HG03460 (cell line): ENCODE measurements around the gene PAM16.

Experiments used
- ATAC-seq: cut with Tn5 transposase; IDR thresholded peaks from one replicate; pipeline ENCODE4 v1.9.1; 2021; ENCODE audit not compliant: unreplicated experiment

PAM16 gene

DNA sequence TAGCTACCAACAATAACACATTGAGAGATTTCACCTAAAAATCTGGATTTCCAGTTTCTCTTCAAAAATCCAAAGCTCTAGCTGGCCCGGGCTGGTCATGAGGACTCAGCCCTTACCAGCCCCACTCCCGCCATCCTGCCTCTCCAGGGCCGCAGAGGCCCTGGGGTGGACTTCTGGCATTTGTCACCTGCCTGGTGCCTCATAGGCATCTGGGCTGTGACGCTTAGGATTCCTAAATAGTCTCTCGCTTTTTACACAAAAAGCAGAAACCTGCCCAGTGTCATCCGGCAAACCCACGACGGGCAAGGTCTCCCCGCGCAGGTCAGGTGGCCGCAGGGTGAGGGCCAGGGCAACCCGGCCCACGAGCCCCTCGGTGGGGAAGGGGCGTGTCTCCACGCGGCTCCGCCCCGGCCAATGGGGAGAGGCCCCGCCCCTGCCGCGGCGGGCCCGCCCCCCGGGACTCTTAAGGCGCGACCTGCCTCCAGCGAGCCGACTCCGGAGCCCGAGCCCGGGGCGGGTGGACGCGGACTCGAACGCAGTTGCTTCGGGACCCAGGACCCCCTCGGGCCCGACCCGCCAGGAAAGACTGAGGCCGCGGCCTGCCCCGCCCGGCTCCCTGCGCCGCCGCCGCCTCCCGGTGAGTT is 20.4 kb upstream of the PAM16 start, which contains the start of gene VASN:
Gene VASN (plus strand): TSS at position 492 of the 644 bp plus-strand sequence. CDS start 9,030 bp downstream, outside the sequence.
- ATAC-seq, result peak; percentile 64

DNA sequence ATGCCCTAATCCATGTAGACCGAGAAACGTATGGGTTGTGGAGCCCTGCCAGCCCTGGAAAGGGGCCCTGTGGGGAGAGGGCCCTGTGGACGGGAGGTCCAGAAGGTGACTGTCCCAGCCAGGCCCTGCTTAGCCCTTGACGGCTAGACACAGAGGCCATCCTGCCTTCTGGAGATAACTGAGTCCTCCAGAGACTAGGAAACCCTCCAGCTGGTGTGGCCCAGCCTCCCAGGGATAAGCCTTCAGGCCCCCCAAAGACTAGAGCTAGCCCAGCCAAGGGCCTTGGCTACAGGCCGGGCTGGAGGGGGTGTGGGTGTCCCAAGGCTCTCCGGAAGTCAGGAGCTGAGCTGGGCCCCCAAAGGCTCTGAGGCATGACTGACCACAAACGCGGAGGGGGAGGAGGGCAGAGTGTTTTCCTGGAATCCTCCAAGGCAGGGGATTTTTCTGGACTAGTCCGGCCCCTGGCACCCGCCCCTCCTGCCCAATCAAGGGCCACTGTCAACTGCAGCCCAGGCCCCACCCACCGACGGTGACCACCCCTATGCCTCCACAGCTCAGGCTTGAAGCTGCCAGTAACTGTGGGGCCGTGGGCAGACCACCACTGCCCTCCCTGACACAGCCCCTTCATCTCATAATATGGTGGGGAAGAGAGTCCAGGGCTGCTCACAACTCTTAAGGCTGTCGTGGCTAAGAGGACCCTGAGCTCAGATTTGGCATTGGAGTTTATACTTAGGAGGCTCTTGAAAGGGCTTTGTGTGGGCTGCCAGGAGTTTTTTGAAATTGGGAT is 19.6 kb upstream of the PAM16 start:
- ATAC-seq, result no peak

DNA sequence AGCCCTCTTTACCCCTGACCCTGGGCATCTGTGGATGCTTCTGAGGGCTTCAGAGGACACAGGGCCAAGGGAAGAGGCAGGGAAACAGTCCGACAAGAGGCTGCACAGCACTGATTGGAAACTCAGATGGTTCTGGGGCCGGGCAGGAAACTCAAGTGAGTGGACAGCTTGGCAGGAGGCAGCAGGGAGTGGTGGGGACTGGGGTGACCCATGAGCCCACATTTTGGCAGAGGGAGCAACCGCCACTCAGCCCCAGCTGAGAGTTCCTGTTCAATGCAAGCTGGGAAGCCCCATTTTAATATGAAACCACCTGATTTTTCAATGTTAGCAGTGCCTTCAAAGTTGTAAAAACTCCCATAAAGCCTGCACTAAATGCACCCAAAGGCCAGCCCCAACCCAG is 19.0 kb upstream of the PAM16 start:
- ATAC-seq, result no peak

DNA sequence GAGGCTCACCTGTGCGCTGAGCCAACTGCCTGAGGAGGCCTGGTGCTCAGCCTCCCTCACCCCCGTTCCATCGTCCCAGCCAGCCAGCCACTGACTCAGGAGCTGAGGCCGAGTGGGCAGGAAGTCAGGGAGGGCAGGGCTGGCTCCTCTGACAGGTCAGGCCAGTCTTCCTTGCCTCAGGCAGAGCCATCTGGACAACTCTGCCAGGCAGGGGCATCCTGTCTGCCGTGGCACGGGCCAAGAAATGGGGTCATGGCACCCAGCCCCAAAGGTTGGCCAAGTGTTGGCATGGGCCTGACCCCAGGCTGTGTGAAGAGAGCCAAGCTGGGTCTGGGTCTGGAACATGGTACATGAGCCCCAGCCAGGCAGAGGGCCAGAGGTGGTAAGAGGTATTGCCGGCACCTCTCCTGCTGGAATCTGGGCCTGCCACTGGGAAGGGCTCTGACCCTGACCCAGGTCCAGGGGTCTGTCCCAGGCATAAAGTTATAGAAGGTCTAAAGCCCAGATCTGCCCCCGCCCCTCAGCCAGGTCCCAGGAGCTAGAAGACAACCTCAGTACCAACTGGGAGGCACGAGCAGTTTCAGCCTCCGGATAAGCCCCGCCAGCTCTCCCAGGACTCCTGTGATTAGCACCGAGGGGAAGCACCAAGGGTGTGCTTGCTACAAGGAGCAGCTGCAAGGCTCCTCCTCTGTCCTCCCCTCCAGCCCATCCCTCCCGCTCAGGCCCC is 18.0 kb upstream of the PAM16 start:
- no peak for ATAC-seq

GRCh38 chr16:4367393-4367856 is 16.3 kb upstream of the PAM16 start:
- ATAC-seq, result no peak

- ATAC-seq, result no peak
These were observed 14.9 kb upstream of the PAM16 start for GRCh38 chr16:4366016-4366415.

DNA sequence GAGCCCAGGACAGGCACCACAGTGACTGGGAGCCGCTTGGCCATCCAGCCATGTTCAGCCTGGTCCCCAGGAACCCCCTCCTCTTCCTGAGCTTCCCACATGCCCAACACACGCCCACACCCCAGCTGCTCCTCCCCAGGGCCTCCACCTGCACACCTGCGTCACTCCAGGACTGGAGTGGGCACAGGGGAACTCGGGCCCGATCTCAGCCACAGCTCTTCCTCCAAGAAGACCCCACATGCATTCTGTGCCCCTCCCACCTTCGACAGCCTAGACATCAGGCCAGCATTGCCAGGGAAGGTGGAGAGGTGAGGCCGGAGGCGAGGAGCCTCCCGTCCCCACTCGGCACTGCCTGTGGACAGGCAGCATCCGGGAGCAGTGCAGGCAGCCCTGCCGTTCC is 14.5 kb upstream of the PAM16 start:
- no peak for ATAC-seq

DNA sequence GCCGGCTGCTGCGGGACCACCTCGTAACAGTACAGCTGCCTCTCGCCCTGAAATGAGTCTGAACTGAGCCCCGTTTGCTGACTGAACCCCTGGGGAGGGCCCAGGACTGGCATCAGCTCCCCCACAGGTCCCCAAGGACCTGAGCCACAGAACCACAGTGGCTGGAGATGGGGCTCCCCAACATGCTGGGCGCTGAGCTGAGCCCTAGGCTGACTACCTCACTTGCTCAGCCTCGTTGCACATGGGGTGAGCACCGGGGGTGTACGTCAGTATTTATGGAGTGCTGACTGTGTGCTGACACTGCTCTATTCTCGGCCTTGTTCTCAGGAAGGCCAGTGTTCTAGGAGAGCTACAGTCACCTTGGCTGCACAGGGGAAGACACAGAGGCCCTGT is 13.9 kb upstream of the PAM16 start:
- peak; percentile 81 for ATAC-seq

GRCh38 chr16:4364196-4365013 is 13.3 kb upstream of the PAM16 start:
- ATAC-seq, result no peak

- no peak for ATAC-seq
These were observed 11.5 kb upstream of the PAM16 start for GRCh38 chr16:4362476-4363135.

GRCh38 chr16:4361944-4362311 is 10.8 kb upstream of the PAM16 start:
- no peak for ATAC-seq

GRCh38 chr16:4361033-4361943 is 10.2 kb upstream of the PAM16 start:
- ATAC-seq, result no peak

DNA sequence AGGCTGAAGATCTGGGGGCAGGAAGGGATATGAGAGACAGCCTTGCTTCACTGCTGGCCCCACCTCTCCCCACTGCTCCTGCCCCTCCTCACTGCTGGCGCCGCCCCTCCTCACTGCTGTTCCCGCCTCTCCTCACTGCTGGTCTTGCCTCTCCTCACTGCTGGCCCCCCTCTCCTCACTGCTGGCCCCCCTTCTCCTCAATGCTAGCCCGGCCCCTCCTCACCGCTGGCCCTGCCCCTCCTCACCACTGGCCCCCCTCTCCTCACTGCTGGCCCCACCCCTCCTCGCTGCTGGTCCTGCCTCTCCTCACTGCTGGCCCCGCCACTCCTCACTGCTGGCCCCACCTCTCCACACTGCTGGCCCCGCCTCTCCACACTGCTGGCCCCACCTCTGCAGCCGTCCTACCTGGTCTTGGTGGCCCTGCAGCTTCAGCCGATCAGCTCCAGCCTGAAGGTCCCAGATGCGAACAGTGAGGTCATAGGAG is 9.5 kb upstream of the PAM16 start:
- ATAC-seq, result no peak

DNA sequence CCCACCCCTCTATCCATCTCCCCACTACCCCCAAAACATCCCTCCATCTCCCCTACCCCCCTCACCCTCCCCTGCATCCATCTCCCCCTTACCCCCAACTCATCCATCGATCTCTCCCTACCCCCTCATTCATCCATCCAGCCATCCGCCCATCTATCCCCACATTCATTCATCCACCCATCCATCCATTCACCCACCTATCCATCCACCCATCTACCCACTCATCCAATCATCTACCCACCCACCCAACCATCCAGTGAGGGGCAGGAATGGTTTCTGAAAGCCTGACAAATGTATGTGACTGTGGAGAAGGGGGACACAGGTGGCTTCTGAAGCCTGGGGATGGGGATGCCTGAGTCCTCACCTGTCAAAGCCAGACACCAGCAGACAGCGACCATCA is 8.8 kb upstream of the PAM16 start:
- ATAC-seq, result no peak

- ATAC-seq, result no peak
These were observed 7.9 kb upstream of the PAM16 start for GRCh38 chr16:4358831-4359561.

GRCh38 chr16:4358236-4358635 is 7.1 kb upstream of the PAM16 start:
- ATAC-seq, result no peak

DNA sequence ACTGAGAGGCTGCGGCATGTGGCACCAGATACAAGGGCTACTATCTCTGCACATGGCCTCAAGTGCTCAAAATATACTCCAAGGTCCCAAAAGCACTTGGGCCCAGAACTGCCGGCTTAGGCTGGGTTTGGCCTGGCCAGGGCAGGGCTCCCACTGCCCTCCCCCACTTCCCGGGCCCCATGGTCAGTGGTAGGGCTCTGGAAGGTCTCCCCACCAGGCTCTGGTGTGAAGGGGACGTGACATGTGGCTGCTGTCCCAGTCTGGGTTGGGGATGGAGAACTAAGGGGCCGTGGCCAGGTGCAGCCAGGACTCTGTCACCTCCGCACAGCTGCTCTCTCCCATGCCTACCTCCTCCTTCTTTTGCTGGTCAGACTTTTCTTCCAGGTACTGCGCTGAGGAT is 5.7 kb upstream of the PAM16 start:
- ATAC-seq, result no peak

- ATAC-seq, result no peak
These were observed 3.6 kb upstream of the PAM16 start for GRCh38 chr16:4354512-4355409.
